Mesenchymal stem cell (in vitro differentiated cells and primary cell): ENCODE measurements around the gene DDX56.
A peak's percentile ranks its signal among the peaks of the same experiment; 100 is the strongest.

ENCODE experiments used
- DNase-seq: peaks from one replicate; pipeline ENCODE4 v3.0.0-alpha.2; 2013
- H2AFZ ChIP-seq: one replicate; pipeline ENCODE4 v1.6.1; 2013; ENCODE audit warnings: low read depth, mild to moderate bottlenecking, control low read depth, inconsistent platforms, low read length, moderate library complexity
- H2AK5ac ChIP-seq: 2 replicates; pipeline ENCODE4 v1.6.1; 2013; ENCODE audit warnings: low read length, moderate library complexity, mild to moderate bottlenecking, inconsistent platforms; ENCODE audit not compliant: severe bottlenecking
- H2BK120ac ChIP-seq: one replicate; pipeline ENCODE4 v1.6.1; 2013; ENCODE audit warnings: low read depth, mild to moderate bottlenecking, inconsistent platforms, low read length, moderate library complexity
- H2BK12ac ChIP-seq, 2 experiments: one replicate each; pipeline ENCODE4 v1.6.1; 2013; ENCODE audit warnings: inconsistent platforms in 2 of 2, low read length in 2 of 2, mild to moderate bottlenecking in 2 of 2, moderate library complexity in 2 of 2, control low read depth in 1 of 2
- H2BK15ac ChIP-seq: one replicate; pipeline ENCODE4 v1.6.1; 2013; ENCODE audit warnings: mild to moderate bottlenecking, low read depth, inconsistent platforms; ENCODE audit not compliant: poor library complexity, severe bottlenecking
- H2BK5ac ChIP-seq: 2 replicates; pipeline ENCODE4 v1.6.1; 2013; ENCODE audit warnings: low read depth, mild to moderate bottlenecking, low read length, control low read depth, inconsistent platforms; ENCODE audit not compliant: poor library complexity, severe bottlenecking
- H3K14ac ChIP-seq, 2 experiments: one replicate each; pipeline ENCODE4 v1.6.1; 2013; ENCODE audit warnings: inconsistent platforms in 2 of 2, low read length in 2 of 2, control low read depth in 1 of 2, mild to moderate bottlenecking in 1 of 2, moderate library complexity in 1 of 2
- H3K18ac ChIP-seq, 2 experiments: one replicate each; pipeline ENCODE4 v1.6.1; 2013; ENCODE audit warnings: inconsistent platforms in 2 of 2, low read length in 2 of 2, control low read depth in 1 of 2, low read depth in 1 of 2, mild to moderate bottlenecking in 1 of 2
- H3K23ac ChIP-seq, 2 experiments: one replicate each; pipeline ENCODE4 v1.6.1; 2013; ENCODE audit warnings: inconsistent platforms in 2 of 2, low read length in 2 of 2, mild to moderate bottlenecking in 2 of 2, moderate library complexity in 2 of 2, control low read depth in 1 of 2
- H3K27ac ChIP-seq: 2 replicates; pipeline ENCODE4 v1.5.1; 2013; ENCODE audit warnings: mild to moderate bottlenecking, moderate library complexity, low read length, control low read depth, inconsistent platforms; ENCODE audit not compliant: poor library complexity, severe bottlenecking
- H3K27me3 ChIP-seq, 2 experiments: 2 replicates each; pipeline versions ENCODE4 v1.6.1 to v1.7.0; 2013; ENCODE audit warnings: low read length in 2 of 2, mild to moderate bottlenecking in 2 of 2, moderate library complexity in 2 of 2, control low read depth in 1 of 2, inconsistent platforms in 1 of 2; ENCODE audit not compliant: control insufficient read depth in 1 of 2, insufficient read depth in 1 of 2
- H3K36me3 ChIP-seq, 2 experiments: 2 replicates each; pipeline versions ENCODE4 v1.6.1 to v1.7.0; 2013; ENCODE audit warnings: low read length in 2 of 2, control low read depth in 1 of 2, inconsistent platforms in 1 of 2, low read depth in 1 of 2, mild to moderate bottlenecking in 1 of 2; ENCODE audit not compliant: insufficient read depth in 2 of 2, control insufficient read depth in 1 of 2
- H3K4ac ChIP-seq, 2 experiments: one replicate each; pipeline ENCODE4 v1.6.1; 2013; ENCODE audit warnings: inconsistent platforms in 2 of 2, low read length in 2 of 2, mild to moderate bottlenecking in 2 of 2, moderate library complexity in 2 of 2, control low read depth in 1 of 2, low read depth in 1 of 2
- H3K4me1 ChIP-seq: 2 replicates; pipeline ENCODE4 v1.6.1; 2013; ENCODE audit warnings: low read depth, low read length, control low read depth; ENCODE audit not compliant: control insufficient read depth, insufficient read depth
- H3K4me2 ChIP-seq: 2 replicates; pipeline ENCODE4 v1.6.1; 2013; ENCODE audit warnings: low read length, mild to moderate bottlenecking, inconsistent platforms; ENCODE audit not compliant: poor library complexity, severe bottlenecking
- H3K4me3 ChIP-seq, 2 experiments: 2 replicates each; pipeline versions ENCODE4 v1.5.1 to v1.7.0; 2013; ENCODE audit warnings: low read length in 2 of 2, mild to moderate bottlenecking in 2 of 2, control low read depth in 1 of 2, low read depth in 1 of 2; ENCODE audit not compliant: insufficient read depth in 1 of 2
- H3K79me1 ChIP-seq: replicated peaks from 2 replicates; pipeline ENCODE4 v1.6.1; 2013; ENCODE audit warnings: mild to moderate bottlenecking, control low read depth, low read length, inconsistent platforms; ENCODE audit not compliant: poor library complexity, severe bottlenecking
- H3K9ac ChIP-seq: 2 replicates; pipeline ENCODE4 v1.7.0; 2013; ENCODE audit warnings: mild to moderate bottlenecking, low read length, moderate library complexity
- H3K9me3 ChIP-seq: 2 replicates; pipeline ENCODE4 v1.7.0; 2013; ENCODE audit warnings: mild to moderate bottlenecking, low read length; ENCODE audit not compliant: control insufficient read depth
- H4K8ac ChIP-seq: one replicate; pipeline ENCODE4 v1.6.1; 2013; ENCODE audit warnings: inconsistent platforms, mild to moderate bottlenecking, low read length, moderate library complexity
- H4K91ac ChIP-seq: one replicate; pipeline ENCODE4 v1.6.1; 2013; ENCODE audit warnings: mild to moderate bottlenecking, low read length, inconsistent platforms
- WGBS: methylation state at CpG from one replicate; pipeline ENCODE4 v1.1.7; 2013; ENCODE audit warnings: mixed read lengths; 5-methylcytosine and 5-hydroxymethylcytosine counted together

The DDX56 gene

DNA sequence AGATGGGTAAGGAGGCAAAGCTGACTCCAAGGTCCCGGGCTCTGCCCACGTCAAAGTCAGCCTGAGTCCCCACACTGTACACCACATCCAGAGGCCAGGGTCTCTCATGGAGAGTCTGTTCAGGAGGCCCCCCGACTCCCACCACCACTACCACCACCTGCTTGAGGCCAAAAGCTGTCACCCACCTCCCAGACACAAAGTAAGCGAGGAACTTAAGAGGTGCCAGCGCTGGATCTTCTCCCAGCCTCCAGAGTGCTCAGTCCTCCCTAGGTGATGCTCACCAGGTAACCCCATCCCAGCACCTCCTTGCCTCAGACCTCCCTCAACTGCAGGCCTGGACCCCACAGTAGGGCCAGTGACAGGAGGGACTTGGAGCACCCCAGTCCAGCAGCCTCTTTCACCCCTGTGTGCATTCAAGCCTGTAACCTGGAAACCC is 33.1 kb downstream of the DDX56 start:
- Histone ChIP-seq H3K4me3 (no peak overlapping the region), H4K8ac (no peak overlapping the region), H2BK120ac (no peak overlapping the region), H2BK5ac (no peak overlapping the region), H2AK5ac (no peak overlapping the region), H3K9me3 (no peaks in the 10 kb centered on the region), H3K27me3 (peaks cover 0 to 9% of the 10 kb centered on the region in 2 experiments), H3K14ac (no peak overlapping the region), H2BK15ac (no peak overlapping the region), H3K79me1 (no peaks in the 10 kb centered on the region), H3K36me3 (no peaks in the 10 kb centered on the region), H3K23ac (no peak overlapping the region), H3K4ac (no peak overlapping the region), H2AFZ (no peak overlapping the region), H2BK12ac (no peak overlapping the region), H3K4me1 (peaks cover 7% of the 10 kb centered on the region), H3K18ac (no peak overlapping the region), H3K4me2 (no peak overlapping the region), H4K91ac (peak overlapping the region; percentile 18), H3K9ac (no peak overlapping the region), H3K27ac (no peak overlapping the region)
- WGBS: 83% methylated on average over 5 of the region's 5 CpGs
- no peak for DNase-seq

DNA sequence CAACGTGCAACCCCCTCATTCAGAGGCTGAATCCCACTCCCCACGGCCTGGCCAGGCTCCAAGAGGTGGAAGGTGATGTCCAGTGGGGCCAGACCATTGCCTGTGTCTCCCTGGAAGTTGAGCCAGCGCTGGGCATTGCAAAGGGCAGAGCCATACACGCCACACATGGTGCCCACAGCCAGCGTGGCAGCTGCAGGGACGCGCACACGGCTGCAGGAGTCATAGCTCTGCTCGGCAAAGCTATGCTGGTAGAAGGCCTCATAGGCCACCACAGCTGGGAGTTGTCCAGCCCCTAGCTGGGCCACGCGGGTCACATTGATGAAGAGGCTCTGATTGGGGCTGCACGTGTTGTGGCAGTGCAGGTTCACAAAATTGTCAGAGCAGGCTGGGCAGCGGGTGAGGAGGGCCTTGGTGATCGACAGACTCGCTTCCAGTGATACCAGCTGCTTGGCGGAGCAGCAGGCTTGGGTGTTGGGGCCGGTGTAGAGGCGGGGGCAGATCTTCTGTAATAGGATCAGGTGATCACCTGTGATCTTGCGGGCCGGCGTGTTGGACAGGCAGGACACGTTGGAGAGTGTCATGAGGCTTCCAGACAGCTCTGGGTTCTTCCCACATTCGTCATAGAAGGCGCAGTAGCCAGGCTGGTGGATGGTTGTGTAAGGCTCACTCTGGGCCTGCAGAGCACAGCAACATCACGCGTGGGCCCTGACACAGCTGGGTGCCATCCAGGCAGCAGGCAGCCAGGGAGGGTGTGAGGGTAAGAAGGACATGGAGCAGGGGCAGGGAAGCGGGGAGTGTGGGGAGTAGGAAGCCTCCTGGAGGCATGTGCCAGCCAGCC is 33.8 kb downstream of the DDX56 start:
- H3K79me1 ChIP-seq: no peaks in the 10 kb centered on the region
- H2BK120ac ChIP-seq: no peak overlapping the region
- peaks cover 0 to 9% of the 10 kb centered on the region in 2 experiments for H3K27me3 ChIP-seq
- no peak overlapping the region for H3K9ac ChIP-seq
- peak overlapping the region in 1 of 2 experiments; percentile 58 for H3K14ac ChIP-seq
- H3K4ac ChIP-seq: no peak overlapping the region
- H3K4me1 ChIP-seq: peaks cover 7% of the 10 kb centered on the region
- no peak overlapping the region for H2BK5ac ChIP-seq
- H2BK12ac ChIP-seq: no peak overlapping the region
- no peak overlapping the region for H4K91ac ChIP-seq
- DNase-seq: no peak
- H3K4me2 ChIP-seq: no peak overlapping the region
- H4K8ac ChIP-seq: no peak overlapping the region
- no peaks in the 10 kb centered on the region for H3K36me3 ChIP-seq
- no peak overlapping the region for H3K27ac ChIP-seq
- H3K18ac ChIP-seq: no peak overlapping the region
- 87% methylated on average over 27 of the region's 27 CpGs for WGBS
- H3K23ac ChIP-seq: no peak overlapping the region
- H2AFZ ChIP-seq: no peak overlapping the region
- H3K4me3 ChIP-seq: no peak overlapping the region
- H2AK5ac ChIP-seq: no peak overlapping the region
- no peaks in the 10 kb centered on the region for H3K9me3 ChIP-seq
- no peak overlapping the region for H2BK15ac ChIP-seq

DNA sequence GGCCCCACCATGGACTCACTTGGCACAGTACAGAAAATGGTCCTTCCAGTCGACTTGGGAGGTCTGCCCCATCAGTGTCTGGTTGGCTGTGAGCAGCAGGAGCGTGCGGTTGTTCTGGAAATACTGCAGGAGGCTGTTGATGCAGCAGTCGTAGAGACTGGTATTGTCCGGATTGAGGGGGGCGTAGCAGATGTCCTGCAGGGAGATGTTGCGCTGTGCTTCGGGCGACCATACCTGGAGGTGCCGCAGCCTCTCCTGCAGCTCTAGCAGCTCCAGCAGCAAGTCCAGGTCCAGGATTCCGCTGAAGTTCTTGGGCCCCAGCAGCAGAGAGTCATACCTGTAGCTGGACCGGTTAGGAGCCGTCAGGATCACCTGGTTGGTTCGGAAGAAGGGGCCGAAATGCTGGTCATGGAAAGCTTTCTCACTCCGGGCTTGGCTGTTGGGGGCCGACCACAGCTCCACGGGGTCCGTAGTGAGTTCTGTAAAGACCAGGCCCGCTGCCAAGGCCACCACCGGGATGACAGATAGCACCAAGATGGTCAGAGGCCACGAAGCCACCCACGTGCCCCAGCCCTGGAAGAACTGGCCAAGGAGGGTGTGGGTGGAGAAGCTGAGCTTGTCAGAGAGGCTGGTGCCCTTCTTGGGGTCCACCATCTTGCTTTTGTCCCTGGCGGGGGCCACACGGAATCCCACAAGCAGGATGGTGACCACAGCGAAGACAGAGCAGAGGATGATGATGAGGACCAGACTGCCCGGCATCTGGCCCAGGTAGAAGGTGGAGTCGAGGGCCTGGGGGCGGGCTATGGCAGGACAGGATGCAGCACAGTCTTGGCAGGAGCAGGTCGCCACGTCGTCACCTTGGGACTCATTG is 34.7 kb downstream of the DDX56 start:
- no peak overlapping the region for H2BK120ac ChIP-seq
- no peak overlapping the region for H2BK5ac ChIP-seq
- H2BK15ac ChIP-seq: no peak overlapping the region
- H3K27me3 ChIP-seq: peaks cover 0 to 9% of the 10 kb centered on the region in 2 experiments
- no peak overlapping the region for H3K27ac ChIP-seq
- H2BK12ac ChIP-seq: no peak overlapping the region
- no peak overlapping the region for H3K4me3 ChIP-seq
- no peak overlapping the region for H3K14ac ChIP-seq
- H3K4me1 ChIP-seq: peaks cover 7% of the 10 kb centered on the region
- H3K23ac ChIP-seq: no peak overlapping the region
- H3K4me2 ChIP-seq: no peak overlapping the region
- H3K36me3 ChIP-seq: no peaks in the 10 kb centered on the region
- H3K9me3 ChIP-seq: no peaks in the 10 kb centered on the region
- no peak overlapping the region for H3K4ac ChIP-seq
- H3K9ac ChIP-seq: no peak overlapping the region
- H2AFZ ChIP-seq: no peak overlapping the region
- H2AK5ac ChIP-seq: no peak overlapping the region
- H3K18ac ChIP-seq: no peak overlapping the region
- 92% methylated on average over 32 of the region's 32 CpGs for WGBS
- no peaks in the 10 kb centered on the region for H3K79me1 ChIP-seq
- no peak overlapping the region for H4K91ac ChIP-seq
- DNase-seq: no peak
- no peak overlapping the region for H4K8ac ChIP-seq
